Transverse colon (tissue), 4 donors: ENCODE data around the gene ASIC2.

ENCODE experiments used
- EP300 ChIP-seq: sonication (generic); formaldehyde crosslinking; IDR thresholded peaks from one replicate; pipeline ENCODE4 v1.6.1; 2017; ENCODE audit warnings: antibody characterized with exemption, low read depth
- POLR2A ChIP-seq: fragments of 450-650 bp; IDR thresholded peaks from one replicate; pipeline ENCODE4 v1.6.1; 2016; ENCODE audit warnings: antibody characterized with exemption, mild to moderate bottlenecking, moderate library complexity
- POLR2AphosphoS5 ChIP-seq, 3 donors: sonication (generic); formaldehyde crosslinking; IDR thresholded peaks; one replicate each; pipeline ENCODE4 v1.6.1; 2016; ENCODE audit warnings: antibody characterized with exemption in 3 of 3
- TF ChIP-seq, protein P1 (sequence below), 5 experiments: fragments of 200-600 bp in 3 of 5; fragments of 450-650 bp in 2 of 5; sonication (generic) in 3 of 5; IDR thresholded peaks; 1 replicate in 2 of 5; 2 replicates in 3 of 5; pipeline ENCODE4 v1.5.1; 2016 to 2017; ENCODE audit warnings: antibody characterized with exemption in 5 of 5, inconsistent platforms in 3 of 5, mild to moderate bottlenecking in 2 of 5, moderate library complexity in 1 of 5

DNA sequence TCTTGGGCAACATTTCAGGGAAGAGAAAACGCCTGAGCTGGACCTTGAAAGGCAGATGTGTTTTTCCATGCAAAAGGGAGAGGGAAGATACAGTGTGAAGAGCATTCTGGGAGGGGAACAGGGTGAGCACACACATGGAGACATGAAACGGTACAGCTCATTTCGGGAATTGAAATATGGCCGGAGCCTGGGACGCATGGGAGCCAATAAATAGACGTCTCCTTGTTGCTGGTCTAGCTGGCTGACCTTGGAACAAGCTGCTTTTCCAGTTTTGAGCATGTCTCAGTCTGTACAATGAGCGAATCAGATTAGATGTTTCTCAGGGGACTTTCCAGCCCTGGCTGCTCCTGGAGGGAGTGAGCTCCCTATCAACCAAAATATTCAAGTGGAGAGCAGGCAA is 63.6 kb downstream of the ASIC2 start:
- TF ChIP-seq, protein P1, sequence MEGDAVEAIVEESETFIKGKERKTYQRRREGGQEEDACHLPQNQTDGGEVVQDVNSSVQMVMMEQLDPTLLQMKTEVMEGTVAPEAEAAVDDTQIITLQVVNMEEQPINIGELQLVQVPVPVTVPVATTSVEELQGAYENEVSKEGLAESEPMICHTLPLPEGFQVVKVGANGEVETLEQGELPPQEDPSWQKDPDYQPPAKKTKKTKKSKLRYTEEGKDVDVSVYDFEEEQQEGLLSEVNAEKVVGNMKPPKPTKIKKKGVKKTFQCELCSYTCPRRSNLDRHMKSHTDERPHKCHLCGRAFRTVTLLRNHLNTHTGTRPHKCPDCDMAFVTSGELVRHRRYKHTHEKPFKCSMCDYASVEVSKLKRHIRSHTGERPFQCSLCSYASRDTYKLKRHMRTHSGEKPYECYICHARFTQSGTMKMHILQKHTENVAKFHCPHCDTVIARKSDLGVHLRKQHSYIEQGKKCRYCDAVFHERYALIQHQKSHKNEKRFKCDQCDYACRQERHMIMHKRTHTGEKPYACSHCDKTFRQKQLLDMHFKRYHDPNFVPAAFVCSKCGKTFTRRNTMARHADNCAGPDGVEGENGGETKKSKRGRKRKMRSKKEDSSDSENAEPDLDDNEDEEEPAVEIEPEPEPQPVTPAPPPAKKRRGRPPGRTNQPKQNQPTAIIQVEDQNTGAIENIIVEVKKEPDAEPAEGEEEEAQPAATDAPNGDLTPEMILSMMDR (IDR thresholded peaks at IDR 0.05): no peak
- TF ChIP-seq EP300 (no peak), POLR2AphosphoS5 (IDR thresholded peaks at IDR 0.05) (no peak), POLR2A (no peak)
